ENCODE measurements around the gene BHLHE40. TPM values are rescaled to one million over a fixed set of nuclear protein-coding genes. Genes with fewer than 3 reads are reported as not detected.
A peak's percentile ranks its signal among the peaks of the same experiment; 100 is the strongest.

Gene BHLHE40
- total RNA-seq, 2 donors from 2014 or later, result 25.2 to 66.0 TPM

DNA sequence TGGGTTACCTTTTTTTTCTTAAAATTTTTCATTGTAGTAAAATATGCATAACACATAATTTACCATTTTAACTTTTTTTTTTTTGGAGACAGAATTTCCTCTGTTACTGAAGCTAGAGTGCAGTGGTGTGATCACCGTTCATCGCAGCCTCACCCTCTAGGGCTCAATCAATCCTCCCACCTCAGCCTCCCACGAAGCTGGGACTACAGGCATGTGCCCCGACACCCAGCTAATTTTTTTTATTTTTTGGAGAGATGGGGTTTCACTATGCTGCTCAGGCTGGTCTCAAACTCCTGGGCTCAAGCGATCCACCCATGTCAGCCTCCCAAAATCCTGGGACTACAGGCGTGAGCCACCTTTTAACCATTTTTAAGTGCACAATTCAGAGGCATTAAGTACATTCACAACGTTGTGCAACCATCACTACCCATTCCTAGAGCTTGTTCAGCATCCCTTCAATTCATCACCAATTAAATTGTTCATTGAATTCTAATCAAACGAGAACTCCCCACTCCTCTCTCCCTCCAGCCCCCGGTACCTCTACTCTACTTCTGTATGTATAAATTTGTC lies 44.6 kb downstream of the BHLHE40 start:
- no peak for DNase-seq
- TF ChIP-seq, protein P1, sequence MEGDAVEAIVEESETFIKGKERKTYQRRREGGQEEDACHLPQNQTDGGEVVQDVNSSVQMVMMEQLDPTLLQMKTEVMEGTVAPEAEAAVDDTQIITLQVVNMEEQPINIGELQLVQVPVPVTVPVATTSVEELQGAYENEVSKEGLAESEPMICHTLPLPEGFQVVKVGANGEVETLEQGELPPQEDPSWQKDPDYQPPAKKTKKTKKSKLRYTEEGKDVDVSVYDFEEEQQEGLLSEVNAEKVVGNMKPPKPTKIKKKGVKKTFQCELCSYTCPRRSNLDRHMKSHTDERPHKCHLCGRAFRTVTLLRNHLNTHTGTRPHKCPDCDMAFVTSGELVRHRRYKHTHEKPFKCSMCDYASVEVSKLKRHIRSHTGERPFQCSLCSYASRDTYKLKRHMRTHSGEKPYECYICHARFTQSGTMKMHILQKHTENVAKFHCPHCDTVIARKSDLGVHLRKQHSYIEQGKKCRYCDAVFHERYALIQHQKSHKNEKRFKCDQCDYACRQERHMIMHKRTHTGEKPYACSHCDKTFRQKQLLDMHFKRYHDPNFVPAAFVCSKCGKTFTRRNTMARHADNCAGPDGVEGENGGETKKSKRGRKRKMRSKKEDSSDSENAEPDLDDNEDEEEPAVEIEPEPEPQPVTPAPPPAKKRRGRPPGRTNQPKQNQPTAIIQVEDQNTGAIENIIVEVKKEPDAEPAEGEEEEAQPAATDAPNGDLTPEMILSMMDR (IDR thresholded peaks at IDR 0.05), result no peak
- H3K4me1 ChIP-seq, result no peaks in the 10 kb centered on the region
- no peaks in the 10 kb centered on the region for H3K27me3 ChIP-seq
- no peak overlapping the region for H3K4me3 ChIP-seq
- no peaks in the 10 kb centered on the region for H3K36me3 ChIP-seq
- H3K27ac ChIP-seq, result no peak overlapping the region
- no peaks in the 10 kb centered on the region for H3K9me3 ChIP-seq
- intact Hi-C loops (cut with DNase I), result loop anchor here (5.0 kb wide), 1 partner anchor 42 kb away; no protein-coding TSS in a partner anchor
- H3K9ac ChIP-seq (ENCODE audit: low read depth in 2 of 2, low read length in 2 of 2), result no peak overlapping the region

DNA sequence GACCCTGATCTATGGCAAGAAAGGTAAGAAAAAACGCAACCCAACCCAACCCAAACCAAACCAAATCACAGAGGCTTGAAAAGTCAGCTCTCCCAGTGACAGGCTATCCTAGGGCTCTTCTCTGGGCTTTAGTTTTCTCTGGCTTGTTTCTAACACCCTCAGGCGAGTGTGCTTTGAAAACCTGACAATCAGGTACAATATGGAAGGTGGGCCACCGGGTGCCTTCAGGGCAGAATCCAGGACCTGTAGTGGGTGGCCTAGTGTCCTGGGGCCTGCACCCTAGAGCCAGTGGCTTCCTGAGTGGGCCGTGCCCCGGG lies 46.8 kb downstream of the BHLHE40 start:
- intact Hi-C loops (cut with DNase I), result loop anchor here (5.0 kb wide), 1 partner anchor 314 kb away; no protein-coding TSS in a partner anchor
- Histone ChIP-seq H3K27me3 (no peaks in the 10 kb centered on the region), H3K27ac (peak overlapping the region; percentile 18), H3K4me3 (peak overlapping the region; percentile 41), H3K4me1 (no peaks in the 10 kb centered on the region), H3K9me3 (no peaks in the 10 kb centered on the region), H3K36me3 (no peaks in the 10 kb centered on the region), H3K9ac (ENCODE audit: low read depth in 2 of 2, low read length in 2 of 2) (peak overlapping the region in 1 of 2 donors; percentile 45)
- no peak for DNase-seq
- TF ChIP-seq, protein P1 (IDR thresholded peaks at IDR 0.05), result no peak

DNA sequence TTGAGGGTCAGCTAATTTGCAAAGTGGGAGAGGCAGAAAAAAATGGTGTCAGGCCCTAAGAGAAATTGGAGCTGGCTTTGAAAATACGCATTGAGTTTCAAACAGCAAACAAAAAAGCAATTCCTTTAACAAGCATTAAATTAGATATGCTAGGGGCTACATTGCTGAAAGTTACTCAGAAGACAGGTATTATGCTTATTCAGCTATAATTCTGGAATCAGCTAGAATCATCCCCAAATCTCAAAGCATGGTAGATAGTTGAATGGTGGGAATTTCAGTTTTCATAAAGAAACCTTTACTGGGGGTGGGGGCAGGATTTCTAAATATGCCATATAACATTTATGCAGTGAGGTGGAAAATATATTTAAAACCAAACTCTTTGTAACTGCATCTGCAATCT lies 50.5 kb downstream of the BHLHE40 start:
- H3K4me1 ChIP-seq, result no peaks in the 10 kb centered on the region
- H3K4me3 ChIP-seq, result no peak overlapping the region
- TF ChIP-seq, protein P1 (IDR thresholded peaks at IDR 0.05), result no peak
- no peak overlapping the region for H3K9ac ChIP-seq (ENCODE audit: low read depth in 2 of 2, low read length in 2 of 2)
- no peak overlapping the region for H3K27ac ChIP-seq
- no peak for DNase-seq
- H3K36me3 ChIP-seq, result no peaks in the 10 kb centered on the region
- no peaks in the 10 kb centered on the region for H3K27me3 ChIP-seq
- intact Hi-C loops (cut with DNase I), result loop anchor here (5.0 kb wide), 1 partner anchor 317 kb away; no protein-coding TSS in a partner anchor
- no peaks in the 10 kb centered on the region for H3K9me3 ChIP-seq

DNA sequence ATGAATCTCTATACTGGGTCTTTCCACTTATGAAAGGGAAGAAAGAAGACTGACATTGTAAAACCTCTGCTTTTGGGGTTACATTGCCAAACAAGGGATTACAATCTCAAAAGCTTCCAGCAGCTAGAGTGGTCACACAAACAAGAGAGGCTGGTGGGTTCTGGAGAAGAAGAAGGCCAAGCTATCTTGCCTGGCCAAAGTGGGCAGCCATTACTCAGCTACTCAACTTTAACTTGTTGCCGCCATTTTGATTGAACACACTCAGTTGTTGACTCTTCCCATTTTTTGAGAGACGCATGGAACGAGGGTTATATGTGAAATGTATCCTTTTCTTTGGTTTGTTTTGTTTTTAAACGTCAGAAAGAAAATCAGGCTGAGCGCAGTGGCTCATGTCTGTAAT lies 50.9 kb downstream of the BHLHE40 start:
- no peak for DNase-seq
- H3K4me3 ChIP-seq, result no peak overlapping the region
- H3K9me3 ChIP-seq, result no peaks in the 10 kb centered on the region
- TF ChIP-seq, protein P1 (IDR thresholded peaks at IDR 0.05), result no peak
- H3K27me3 ChIP-seq, result no peaks in the 10 kb centered on the region
- H3K36me3 ChIP-seq, result no peaks in the 10 kb centered on the region
- intact Hi-C loops (cut with DNase I), result no loop called here
- H3K27ac ChIP-seq, result no peak overlapping the region
- H3K9ac ChIP-seq (ENCODE audit: low read depth in 2 of 2, low read length in 2 of 2), result no peak overlapping the region
- no peaks in the 10 kb centered on the region for H3K4me1 ChIP-seq

DNA sequence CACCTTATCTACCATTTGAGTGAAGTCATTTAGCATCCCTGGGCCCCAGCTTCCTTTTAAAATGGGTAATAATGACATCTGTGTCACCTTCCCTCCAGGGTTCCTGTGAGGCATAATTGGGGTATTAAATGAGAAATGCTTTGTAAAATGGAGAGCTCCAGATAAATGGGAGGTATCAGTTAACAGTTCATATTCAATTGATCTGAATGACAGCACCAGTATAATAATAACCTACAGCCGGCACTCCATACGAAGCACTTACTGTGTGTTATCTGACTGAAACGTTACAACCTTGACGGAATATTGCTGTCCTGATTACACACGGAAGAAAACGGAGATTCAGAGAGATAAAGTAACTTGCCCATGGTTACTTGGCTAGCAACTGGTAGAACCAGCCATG lies 53.6 kb downstream of the BHLHE40 start:
- intact Hi-C loops (cut with DNase I), result no loop called here
- TF ChIP-seq, protein P1 (IDR thresholded peaks at IDR 0.05), result no peak
- DNase-seq, result no peak
- no peaks in the 10 kb centered on the region for H3K36me3 ChIP-seq
- no peak overlapping the region for H3K9ac ChIP-seq (ENCODE audit: low read depth in 2 of 2, low read length in 2 of 2)
- H3K27me3 ChIP-seq, result no peaks in the 10 kb centered on the region
- H3K9me3 ChIP-seq, result no peaks in the 10 kb centered on the region
- no peak overlapping the region for H3K27ac ChIP-seq
- H3K4me3 ChIP-seq, result no peak overlapping the region
- H3K4me1 ChIP-seq, result no peaks in the 10 kb centered on the region

Other genes starting within 250 kb of the BHLHE40 start
- gene ARL8B, start 142.9 kb downstream of the BHLHE40 start, total RNA-seq, result 10 to 100 TPM; 40.8 to 51.4 TPM
- 10 to 100 TPM; 38.9 to 49.7 TPM for gene EDEM1, start 208.3 kb downstream of the BHLHE40 start, total RNA-seq